ENCODE results near the gene SYNGR4.
A peak's percentile ranks its signal among the peaks of the same experiment; 100 is the strongest.

SYNGR4 gene

GRCh38 chr19:48341515-48342413 lies 22.4 kb upstream of the SYNGR4 start:
- no peak for DNase-seq (ENCODE audit: low spot score)

- no peak for DNase-seq (ENCODE audit: low spot score)
Observed at GRCh38 chr19:48342414-48342738, 21.8 kb upstream of the SYNGR4 start.

- no peak for DNase-seq (ENCODE audit: low spot score)
Observed at GRCh38 chr19:48342841-48343540, 21.2 kb upstream of the SYNGR4 start.

GRCh38 chr19:48344892-48345291 lies 19.3 kb upstream of the SYNGR4 start:
- no peak for DNase-seq (ENCODE audit: low spot score)

- no peak for DNase-seq (ENCODE audit: low spot score)
Observed at GRCh38 chr19:48346191-48346590, 18.0 kb upstream of the SYNGR4 start.

GRCh38 chr19:48348045-48348444 lies 16.1 kb upstream of the SYNGR4 start:
- DNase-seq (ENCODE audit: low spot score): no peak

GRCh38 chr19:48348737-48349136 lies 15.4 kb upstream of the SYNGR4 start:
- DNase-seq (ENCODE audit: low spot score): no peak

- no peak for DNase-seq (ENCODE audit: low spot score)
Observed at GRCh38 chr19:48350856-48351255, 13.3 kb upstream of the SYNGR4 start.

GRCh38 chr19:48351341-48351752 lies 12.8 kb upstream of the SYNGR4 start:
- DNase-seq (ENCODE audit: low spot score): peak; percentile 77

GRCh38 chr19:48353677-48354076 lies 10.5 kb upstream of the SYNGR4 start:
- no peak for DNase-seq (ENCODE audit: low spot score)

- no peak for DNase-seq (ENCODE audit: low spot score)
Observed at GRCh38 chr19:48354332-48354992, 9.7 kb upstream of the SYNGR4 start.

GRCh38 chr19:48355365-48355954 lies 8.7 kb upstream of the SYNGR4 start:
- DNase-seq (ENCODE audit: low spot score): no peak

- DNase-seq (ENCODE audit: low spot score): no peak
Observed at GRCh38 chr19:48359123-48359522, 5.0 kb upstream of the SYNGR4 start.

GRCh38 chr19:48361912-48362311 lies 2.3 kb upstream of the SYNGR4 start:
- no peak for DNase-seq (ENCODE audit: low spot score)

GRCh38 chr19:48362716-48363499 lies 1.3 kb upstream of the SYNGR4 start:
- peak; percentile 94 for DNase-seq (ENCODE audit: low spot score)

GRCh38 chr19:48363500-48363809 lies 712 bp upstream of the SYNGR4 start:
- DNase-seq (ENCODE audit: low spot score): no peak

- no peak for DNase-seq (ENCODE audit: low spot score)
Observed at GRCh38 chr19:48364598-48365348, 606 bp downstream of the SYNGR4 start.

- no peak for DNase-seq (ENCODE audit: low spot score)
Observed at GRCh38 chr19:48365602-48366001, 1.4 kb downstream of the SYNGR4 start.

- DNase-seq (ENCODE audit: low spot score): no peak
Observed at GRCh38 chr19:48367855-48368254, 3.7 kb downstream of the SYNGR4 start.

GRCh38 chr19:48368936-48369335 lies 4.8 kb downstream of the SYNGR4 start:
- DNase-seq (ENCODE audit: low spot score): no peak

GRCh38 chr19:48370955-48371354 lies 6.8 kb downstream of the SYNGR4 start:
- DNase-seq (ENCODE audit: low spot score): no peak

Measured in hematopoietic multipotent progenitor cell treated with erythropoietin and hydrocortisone succinate and interleukin-3 and kit ligand, for 15 days (in vitro differentiated cells).